ENCODE results near the gene TNP1. TPM values are rescaled to one million over a fixed set of nuclear protein-coding genes. Genes with fewer than 3 reads are reported as not detected.

The TNP1 gene
- total and polyA plus RNA-seq, 10 donors: not detected

- intact Hi-C loops (cut with DNase I; ENCODE audit: low total_unique reads): no loop called here
- Histone ChIP-seq H3K9me3 (no peaks in the 10 kb centered on the region), H3K36me3 (no peaks in the 10 kb centered on the region), H3K27me3 (replicated peaks in 1 of 7) (peaks cover 0 to 10% (median 0%) of the 10 kb centered on the region in 7 donors), H3K27ac (no peak overlapping the region), H3K4me3 (no peak overlapping the region), H3K4me1 (no peaks in the 10 kb centered on the region)
- 75 to 81% (median 78%) methylated on average over 4 of the region's 4 CpGs for WGBS, 5 donors
- no peak for DNase-seq
- TF ChIP-seq CTCF (IDR thresholded peaks at IDR 0.05 in 8 of 11, conservative IDR thresholded peaks at IDR 0.05 in 3 of 11) (no peak), POLR2A (IDR thresholded peaks at IDR 0.05) (no peak), POLR2AphosphoS5 (IDR thresholded peaks at IDR 0.05) (no peak)
These were observed 26.8 kb downstream of the TNP1 start for GRCh38 chr2:216833061-216833460.

- intact Hi-C loops (cut with DNase I; ENCODE audit: low total_unique reads): no loop called here
- Histone ChIP-seq H3K27me3 (replicated peaks in 1 of 7) (peaks cover 0 to 10% (median 0%) of the 10 kb centered on the region in 7 donors), H3K36me3 (no peaks in the 10 kb centered on the region), H3K4me3 (no peak overlapping the region), H3K27ac (no peak overlapping the region), H3K9me3 (no peaks in the 10 kb centered on the region), H3K4me1 (no peaks in the 10 kb centered on the region)
- no peak for DNase-seq
- TF ChIP-seq CTCF (IDR thresholded peaks at IDR 0.05 in 8 of 11, conservative IDR thresholded peaks at IDR 0.05 in 3 of 11) (no peak), POLR2AphosphoS5 (IDR thresholded peaks at IDR 0.05) (no peak), POLR2A (IDR thresholded peaks at IDR 0.05) (no peak)
- 82 to 100% (median 87%) methylated on average over 1 of the region's 1 CpG for WGBS, 5 donors
These were observed 29.5 kb downstream of the TNP1 start for GRCh38 chr2:216830346-216830745.

- 38 to 50% (median 41%) methylated on average over 4 of the region's 4 CpGs for WGBS, 5 donors
- intact Hi-C loops (cut with DNase I; ENCODE audit: low total_unique reads): no loop called here
- peaks cover 0 to 10% (median 0%) of the 10 kb centered on the region in 7 donors for H3K27me3 ChIP-seq (replicated peaks in 1 of 7)
- H3K4me3 ChIP-seq: no peak overlapping the region
- TF ChIP-seq CTCF (IDR thresholded peaks at IDR 0.05 in 8 of 11, conservative IDR thresholded peaks at IDR 0.05 in 3 of 11): no peak
- no peak for TF ChIP-seq POLR2AphosphoS5 (IDR thresholded peaks at IDR 0.05)
- TF ChIP-seq POLR2A (IDR thresholded peaks at IDR 0.05): no peak
- H3K27ac ChIP-seq: no peak overlapping the region
- H3K4me1 ChIP-seq: no peaks in the 10 kb centered on the region
- no peak for DNase-seq
- no peaks in the 10 kb centered on the region for H3K36me3 ChIP-seq
- no peaks in the 10 kb centered on the region for H3K9me3 ChIP-seq
These were observed 30.3 kb downstream of the TNP1 start for GRCh38 chr2:216829533-216829932.

- Histone ChIP-seq H3K27ac (no peak overlapping the region), H3K4me1 (no peaks in the 10 kb centered on the region), H3K9me3 (no peaks in the 10 kb centered on the region), H3K36me3 (no peaks in the 10 kb centered on the region), H3K4me3 (no peak overlapping the region), H3K27me3 (replicated peaks in 1 of 7) (peaks cover 0 to 10% (median 0%) of the 10 kb centered on the region in 7 donors)
- 53 to 67% (median 53%) methylated on average over 6 of the region's 6 CpGs for WGBS, 5 donors
- intact Hi-C loops (cut with DNase I; ENCODE audit: low total_unique reads): no loop called here
- no peak for TF ChIP-seq POLR2AphosphoS5 (IDR thresholded peaks at IDR 0.05)
- no peak for TF ChIP-seq CTCF (IDR thresholded peaks at IDR 0.05 in 8 of 11, conservative IDR thresholded peaks at IDR 0.05 in 3 of 11)
- no peak for TF ChIP-seq POLR2A (IDR thresholded peaks at IDR 0.05)
- no peak for DNase-seq
These were observed 32.7 kb downstream of the TNP1 start for GRCh38 chr2:216827073-216827720.
